Mesothelial cell of epicardium (in vitro differentiated cells): ENCODE results near the gene ACTR1A. TPM values are rescaled to one million over a fixed set of nuclear protein-coding genes. Genes with fewer than 3 reads are reported as not detected.
"Not testable (repeated sequence)": the region's sequence is repeated elsewhere in the genome, so short reads cannot be mapped to it uniquely, and the experiment has no call there.

Experiments used
- DNase-seq, 2 experiments: peaks; one replicate each; pipeline ENCODE4 v3.0.0; 2021; ENCODE audit warnings: low spot score in 2 of 2; ENCODE audit not compliant: unreplicated experiment in 2 of 2
- H3K27ac Mint-ChIP-seq: 2 replicates; pipeline ENCODE4 v1.8.0; 2021; ENCODE audit warnings: mixed read lengths
- H3K27me3 Mint-ChIP-seq: 2 replicates; pipeline ENCODE4 v1.8.0; 2021; ENCODE audit warnings: low read depth, mixed read lengths
- H3K36me3 Mint-ChIP-seq: 2 replicates; pipeline ENCODE4 v1.8.0; 2021; ENCODE audit warnings: mixed read lengths
- H3K4me1 Mint-ChIP-seq: 2 replicates; pipeline ENCODE4 v1.8.0; 2021; ENCODE audit warnings: mixed read lengths
- H3K4me3 Mint-ChIP-seq: 2 replicates; pipeline ENCODE4 v1.8.0; 2021; ENCODE audit warnings: mild to moderate bottlenecking, moderate library complexity, mixed read lengths
- H3K9me3 Mint-ChIP-seq: 2 replicates; pipeline ENCODE4 v1.8.0; 2021; ENCODE audit warnings: mixed read lengths
- total RNA-seq: library from RNA; stranded (reverse); gene quantifications from 3 replicates; pipeline ENCODE4 v1.2.1, GENCODE V29; 2021
- TF ChIP-seq, protein P1 (sequence below): fragments of 200-600 bp; sonication (generic); IDR thresholded peaks from one replicate; pipeline ENCODE4 v1.5.0; 2021; ENCODE audit warnings: antibody characterized with exemption; ENCODE audit not compliant: unreplicated experiment

The ACTR1A gene
- total RNA-seq, 1 donor from 2014 or later, result 91.7 TPM

DNA sequence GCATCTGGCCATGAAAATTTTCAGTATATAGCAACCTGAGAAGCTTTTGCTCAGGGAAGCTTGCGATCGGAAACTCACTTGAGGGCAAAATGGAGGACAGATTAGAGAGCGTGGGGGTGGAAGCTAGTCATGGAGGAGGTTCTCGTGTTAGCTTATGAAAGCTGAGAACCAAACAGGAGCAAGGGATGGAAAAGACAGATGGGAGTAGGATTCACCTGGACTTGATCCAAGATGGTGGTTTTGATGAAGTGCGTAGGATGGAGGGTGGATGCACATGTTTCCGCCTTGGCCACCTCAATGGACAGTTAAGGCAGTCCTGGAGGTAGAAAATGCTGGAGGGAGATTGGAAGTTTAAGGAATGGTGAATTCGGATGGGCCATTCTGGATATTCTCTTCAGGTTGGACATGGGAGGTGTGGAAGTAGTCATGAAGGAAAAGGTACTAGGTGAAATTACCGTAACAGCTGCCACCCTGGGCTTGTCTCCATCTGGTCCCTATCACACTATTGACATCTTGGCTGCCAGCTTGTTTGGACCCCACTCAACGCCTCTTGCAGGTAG, 44.8 kb downstream of the ACTR1A start:
- peaks cover 14% of the 10 kb centered on the region for H3K27me3 Mint-ChIP-seq
- peaks cover 25% of the 10 kb centered on the region for H3K4me1 Mint-ChIP-seq
- H3K9me3 Mint-ChIP-seq, result no peaks in the 10 kb centered on the region
- TF ChIP-seq, protein P1, sequence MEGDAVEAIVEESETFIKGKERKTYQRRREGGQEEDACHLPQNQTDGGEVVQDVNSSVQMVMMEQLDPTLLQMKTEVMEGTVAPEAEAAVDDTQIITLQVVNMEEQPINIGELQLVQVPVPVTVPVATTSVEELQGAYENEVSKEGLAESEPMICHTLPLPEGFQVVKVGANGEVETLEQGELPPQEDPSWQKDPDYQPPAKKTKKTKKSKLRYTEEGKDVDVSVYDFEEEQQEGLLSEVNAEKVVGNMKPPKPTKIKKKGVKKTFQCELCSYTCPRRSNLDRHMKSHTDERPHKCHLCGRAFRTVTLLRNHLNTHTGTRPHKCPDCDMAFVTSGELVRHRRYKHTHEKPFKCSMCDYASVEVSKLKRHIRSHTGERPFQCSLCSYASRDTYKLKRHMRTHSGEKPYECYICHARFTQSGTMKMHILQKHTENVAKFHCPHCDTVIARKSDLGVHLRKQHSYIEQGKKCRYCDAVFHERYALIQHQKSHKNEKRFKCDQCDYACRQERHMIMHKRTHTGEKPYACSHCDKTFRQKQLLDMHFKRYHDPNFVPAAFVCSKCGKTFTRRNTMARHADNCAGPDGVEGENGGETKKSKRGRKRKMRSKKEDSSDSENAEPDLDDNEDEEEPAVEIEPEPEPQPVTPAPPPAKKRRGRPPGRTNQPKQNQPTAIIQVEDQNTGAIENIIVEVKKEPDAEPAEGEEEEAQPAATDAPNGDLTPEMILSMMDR, result no peak
- H3K36me3 Mint-ChIP-seq, result peaks cover 7% of the 10 kb centered on the region
- H3K27ac Mint-ChIP-seq, result no peak overlapping the region
- no peak overlapping the region for H3K4me3 Mint-ChIP-seq
- DNase-seq, result no peak

DNA sequence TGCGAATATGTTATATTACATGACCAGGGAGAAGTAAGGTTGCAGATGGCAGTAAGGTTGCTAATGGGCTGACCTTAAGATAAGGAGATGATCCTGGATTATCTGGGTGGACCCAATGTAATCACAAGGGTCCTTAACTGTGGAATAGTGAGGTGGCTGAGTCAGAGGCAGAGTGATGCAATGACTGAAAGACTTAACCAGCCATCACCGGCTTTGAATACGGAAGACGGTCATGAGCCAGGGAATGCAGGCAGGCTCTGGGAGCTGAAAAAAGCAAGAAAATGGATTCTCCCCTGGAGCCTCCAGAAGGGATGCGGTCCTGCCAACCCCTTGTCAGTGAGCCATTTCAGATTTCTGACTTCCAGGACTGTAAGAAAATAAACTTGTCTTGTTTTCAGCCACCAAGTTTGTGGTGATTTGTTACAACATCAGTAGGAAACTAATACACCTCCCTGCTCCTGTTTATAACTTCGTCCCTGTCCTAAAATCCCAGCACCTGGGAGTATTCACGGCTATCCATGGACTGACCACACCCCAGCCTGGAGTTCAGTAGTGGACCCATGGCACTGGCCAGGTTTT, 46.5 kb downstream of the ACTR1A start:
- Mint-ChIP-seq H3K27me3 (no peaks in the 10 kb centered on the region), H3K36me3 (peaks cover 7% of the 10 kb centered on the region), H3K27ac (no peak overlapping the region), H3K4me1 (peaks cover 15% of the 10 kb centered on the region), H3K9me3 (no peaks in the 10 kb centered on the region), H3K4me3 (no peak overlapping the region)
- DNase-seq, result no peak
- TF ChIP-seq, protein P1, result no peak

DNA sequence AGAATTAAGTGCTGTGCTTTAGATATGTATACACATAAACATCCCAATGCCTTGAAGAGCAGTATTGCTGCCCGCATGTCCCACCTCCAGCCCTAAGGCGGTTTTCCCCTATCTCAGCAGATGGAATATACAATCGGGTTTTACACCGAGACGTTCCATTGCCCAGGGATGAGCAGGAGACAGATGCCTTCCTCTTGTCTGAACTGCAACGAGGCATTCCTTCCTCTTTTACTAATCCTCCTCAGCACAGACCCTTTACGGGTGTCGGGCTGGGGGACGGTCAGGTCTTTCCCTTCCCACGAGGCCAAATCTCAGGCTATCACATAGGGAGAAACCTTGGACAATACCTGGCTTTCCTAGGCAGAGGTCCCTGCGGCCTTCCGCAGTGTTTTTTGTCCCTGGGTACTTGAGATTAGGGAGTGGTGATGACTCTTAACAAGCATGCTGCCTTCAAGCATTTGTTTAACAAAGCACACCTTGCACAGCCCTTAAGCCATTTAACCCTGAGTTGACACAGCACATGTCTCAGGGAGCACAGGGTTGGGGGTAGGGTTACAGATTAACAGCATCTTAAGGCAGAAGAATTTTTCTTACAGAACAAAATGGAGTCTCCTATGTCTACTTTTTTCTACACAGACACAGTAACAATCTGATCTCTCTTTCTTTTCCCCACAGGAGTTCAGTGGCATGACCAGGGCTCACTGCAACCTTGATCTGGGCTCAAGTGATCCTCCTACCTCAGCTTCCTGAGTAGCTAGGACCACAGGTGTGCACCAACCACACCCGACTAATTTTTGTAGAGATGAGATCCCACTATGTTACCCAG, 47.6 kb downstream of the ACTR1A start:
- not testable (repeated sequence) for H3K9me3 Mint-ChIP-seq, H3K36me3 Mint-ChIP-seq, H3K27ac Mint-ChIP-seq, H3K4me3 Mint-ChIP-seq, DNase-seq, H3K27me3 Mint-ChIP-seq
- peaks cover 11% of the 10 kb centered on the region for H3K4me1 Mint-ChIP-seq

DNA sequence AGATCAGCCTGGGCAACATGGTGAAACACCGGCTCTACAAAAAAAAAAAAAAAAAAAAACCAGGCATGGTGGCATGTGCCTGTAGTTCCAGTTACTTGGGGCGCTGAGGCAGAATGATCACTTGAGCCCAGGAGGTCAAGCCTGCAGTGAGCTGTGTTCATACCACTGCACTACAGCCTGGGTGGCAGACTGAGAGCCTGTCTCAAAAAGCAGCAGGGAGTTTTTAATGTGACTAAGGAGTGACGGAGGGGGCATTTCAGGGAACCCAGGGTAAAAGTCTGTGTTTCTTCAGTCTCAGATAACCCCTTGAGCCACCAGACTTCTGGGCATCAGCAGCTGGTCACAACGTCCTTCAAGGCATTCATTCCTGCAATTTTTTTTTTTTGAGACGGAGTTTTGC, 49.0 kb downstream of the ACTR1A start:
- H3K27ac Mint-ChIP-seq, result no peak overlapping the region
- H3K27me3 Mint-ChIP-seq, result no peaks in the 10 kb centered on the region
- TF ChIP-seq, protein P1, result no peak
- no peak overlapping the region for H3K4me3 Mint-ChIP-seq
- H3K9me3 Mint-ChIP-seq, result no peaks in the 10 kb centered on the region
- H3K36me3 Mint-ChIP-seq, result peaks cover 7% of the 10 kb centered on the region
- H3K4me1 Mint-ChIP-seq, result peaks cover 17% of the 10 kb centered on the region
- no peak for DNase-seq

DNA sequence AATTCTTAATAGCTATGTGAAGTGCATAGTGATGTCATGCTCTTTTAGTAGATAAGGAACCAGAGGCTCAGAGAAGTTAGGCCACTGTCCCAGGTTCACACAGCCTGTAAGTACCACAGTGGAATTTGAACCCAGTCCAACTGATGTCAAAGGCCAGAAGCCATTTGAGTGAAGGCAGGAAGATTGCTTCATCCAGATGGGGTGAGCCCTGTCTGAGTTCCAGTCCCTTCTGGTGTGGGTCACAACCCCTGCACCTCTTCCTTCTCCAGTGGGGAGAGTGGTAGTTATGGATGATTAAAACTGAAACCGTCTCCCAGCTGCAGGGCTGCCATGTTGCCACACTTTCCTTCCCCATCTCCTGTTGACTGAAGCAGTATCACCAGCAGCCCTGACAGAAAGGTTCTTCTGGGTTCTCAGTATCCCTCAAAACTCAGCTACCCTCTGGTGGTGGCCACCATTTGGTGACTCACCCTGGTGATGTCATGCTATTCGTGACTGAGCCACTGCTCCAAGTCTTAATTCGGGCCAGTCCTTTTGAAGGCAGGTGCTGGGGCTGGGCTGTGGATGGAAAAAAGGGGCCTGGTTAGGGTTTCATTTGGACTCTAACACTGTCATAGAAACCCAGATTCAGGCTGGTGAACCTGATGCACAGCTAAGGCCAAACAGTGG, 49.7 kb downstream of the ACTR1A start:
- H3K4me3 Mint-ChIP-seq, result no peak overlapping the region
- peaks cover 7% of the 10 kb centered on the region for H3K36me3 Mint-ChIP-seq
- DNase-seq, result no peak
- H3K27ac Mint-ChIP-seq, result no peak overlapping the region
- no peaks in the 10 kb centered on the region for H3K9me3 Mint-ChIP-seq
- H3K4me1 Mint-ChIP-seq, result peaks cover 17% of the 10 kb centered on the region
- TF ChIP-seq, protein P1, result no peak
- H3K27me3 Mint-ChIP-seq, result no peaks in the 10 kb centered on the region
